Measurements from ENCODE around the gene CRIP1. TPM values are rescaled to one million over a fixed set of nuclear protein-coding genes. Genes with fewer than 3 reads are reported as not detected.
A peak's percentile ranks its signal among the peaks of the same experiment; 100 is the strongest.

The CRIP1 gene
- total RNA-seq, 2 experiments from 2014 or later: 702 to 753 TPM

DNA sequence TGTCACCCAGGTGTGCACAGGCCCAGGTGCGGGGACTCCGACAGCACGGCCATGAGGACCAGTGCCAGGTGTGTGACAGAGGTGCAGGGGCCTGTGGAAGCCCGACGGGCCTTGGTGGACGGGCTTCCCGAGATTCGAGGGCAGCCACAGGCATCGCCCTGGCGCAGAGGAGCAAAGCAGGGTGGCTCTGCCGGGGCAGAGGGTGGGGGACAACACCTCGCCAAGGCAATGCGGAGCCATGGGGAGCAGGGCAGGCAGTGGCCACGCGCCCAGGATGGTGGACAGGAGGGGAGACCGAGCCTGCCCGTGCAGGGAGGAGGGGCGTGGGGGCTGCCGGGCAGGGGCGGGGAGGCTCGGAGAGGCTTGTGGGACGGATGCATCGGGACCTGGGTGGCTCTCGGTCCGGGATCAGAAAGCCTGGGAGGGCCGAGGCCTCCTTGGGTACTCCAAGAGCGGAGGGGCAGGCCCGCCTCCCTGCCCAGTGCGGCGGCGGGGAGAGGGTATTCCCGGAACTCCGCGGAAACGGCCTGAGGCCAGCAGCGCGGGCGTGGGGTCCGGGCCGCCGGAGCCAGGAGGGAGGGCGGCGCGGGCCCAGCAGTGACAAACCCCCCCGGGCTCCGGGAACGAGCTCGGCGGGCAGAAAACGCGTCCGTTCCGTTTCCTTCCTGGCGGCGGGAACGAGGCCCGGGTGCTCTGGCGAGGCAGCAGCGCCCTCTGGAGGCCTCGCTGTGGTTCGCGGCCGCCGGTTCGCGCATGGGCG, 41.3 kb downstream of the CRIP1 start:
- Mint-ChIP-seq H3K4me1 (peaks cover 25% of the 10 kb centered on the region), H3K27me3 (peaks cover 32% of the 10 kb centered on the region), H3K4me3 (peak overlapping the region; percentile 69), H3K27ac (peak overlapping the region; percentile 60), H3K36me3 (ENCODE audit: low read depth) (no peaks in the 10 kb centered on the region), H3K9me3 (no peaks in the 10 kb centered on the region)
- POLR2A ChIA-PET: interaction anchor here (0.6 kb wide), 1 partner anchor 157 kb away, joined by 3 read pairs; no protein-coding TSS in a partner anchor
- CTCF ChIA-PET: interaction anchor here (0.6 to 2.1 kb wide), 13 partner anchors 9 to 450 kb away, joined by 3 to 9 read pairs (median 3); no protein-coding TSS in a partner anchor
- peak; percentile 81 for DNase-seq

DNA sequence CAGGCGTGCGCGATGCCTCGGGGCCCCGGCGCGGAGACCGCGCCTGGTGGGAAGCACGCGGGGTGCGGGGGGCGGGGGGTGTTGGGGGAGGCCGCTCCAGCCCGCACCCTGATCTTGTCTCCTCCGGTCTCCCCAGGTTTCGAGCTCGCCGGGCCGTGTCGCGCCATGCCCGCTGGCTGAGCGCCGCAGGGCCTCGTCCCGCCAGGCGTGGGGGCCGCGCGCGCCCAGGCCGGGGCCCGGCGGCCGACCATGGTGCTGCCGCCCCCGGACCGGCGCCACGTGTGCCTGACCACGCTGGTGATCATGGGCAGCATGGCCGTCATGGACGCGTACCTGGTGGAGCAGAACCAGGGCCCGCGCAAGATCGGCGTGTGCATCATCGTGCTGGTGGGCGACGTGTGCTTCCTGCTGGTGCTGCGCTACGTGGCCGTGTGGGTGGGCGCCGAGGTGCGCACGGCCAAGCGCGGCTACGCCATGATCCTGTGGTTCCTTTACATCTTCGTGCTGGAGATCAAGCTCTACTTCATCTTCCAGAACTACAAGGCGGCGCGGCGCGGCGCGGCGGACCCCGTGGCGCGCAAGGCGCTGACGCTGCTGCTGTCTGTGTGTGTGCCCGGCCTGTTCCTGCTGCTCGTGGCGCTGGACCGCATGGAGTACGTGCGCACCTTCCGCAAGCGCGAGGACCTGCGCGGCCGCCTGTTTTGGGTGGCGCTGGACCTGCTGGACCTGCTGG, 42.1 kb downstream of the CRIP1 start:
- peaks cover 25% of the 10 kb centered on the region for H3K4me1 Mint-ChIP-seq
- H3K4me3 Mint-ChIP-seq: peak overlapping the region; percentile 72

GRCh38 chr14:105529319-105529568, 42.6 kb downstream of the CRIP1 start:
- peaks cover 23% of the 10 kb centered on the region for H3K27me3 Mint-ChIP-seq
- no peaks in the 10 kb centered on the region for H3K36me3 Mint-ChIP-seq (ENCODE audit: low read depth)
- H3K27ac Mint-ChIP-seq: peak overlapping the region; percentile 86
- DNase-seq: no peak
- POLR2A ChIA-PET: no interaction called here
- CTCF ChIA-PET: interaction anchor here (1.0 to 2.1 kb wide), 2 partner anchors 8 to 37 kb away, joined by 3 to 8 read pairs; no protein-coding TSS in a partner anchor
- peak overlapping the region; percentile 72 for H3K4me3 Mint-ChIP-seq
- peaks cover 25% of the 10 kb centered on the region for H3K4me1 Mint-ChIP-seq
- no peaks in the 10 kb centered on the region for H3K9me3 Mint-ChIP-seq

More for the DNA sequence above, 42.1 kb downstream of the CRIP1 start:
- peak overlapping the region; percentile 86 for H3K27ac Mint-ChIP-seq
- peaks cover 26% of the 10 kb centered on the region for H3K27me3 Mint-ChIP-seq
- H3K9me3 Mint-ChIP-seq: no peaks in the 10 kb centered on the region
- POLR2A ChIA-PET: interaction anchor here (0.6 kb wide), 1 partner anchor 158 kb away, joined by 3 read pairs; no protein-coding TSS in a partner anchor
- H3K36me3 Mint-ChIP-seq (ENCODE audit: low read depth): no peaks in the 10 kb centered on the region
- CTCF ChIA-PET: interaction anchor here (0.6 to 2.1 kb wide), 10 partner anchors 9 to 335 kb away, joined by 3 to 9 read pairs (median 4); no protein-coding TSS in a partner anchor
- no peak for DNase-seq

DNA sequence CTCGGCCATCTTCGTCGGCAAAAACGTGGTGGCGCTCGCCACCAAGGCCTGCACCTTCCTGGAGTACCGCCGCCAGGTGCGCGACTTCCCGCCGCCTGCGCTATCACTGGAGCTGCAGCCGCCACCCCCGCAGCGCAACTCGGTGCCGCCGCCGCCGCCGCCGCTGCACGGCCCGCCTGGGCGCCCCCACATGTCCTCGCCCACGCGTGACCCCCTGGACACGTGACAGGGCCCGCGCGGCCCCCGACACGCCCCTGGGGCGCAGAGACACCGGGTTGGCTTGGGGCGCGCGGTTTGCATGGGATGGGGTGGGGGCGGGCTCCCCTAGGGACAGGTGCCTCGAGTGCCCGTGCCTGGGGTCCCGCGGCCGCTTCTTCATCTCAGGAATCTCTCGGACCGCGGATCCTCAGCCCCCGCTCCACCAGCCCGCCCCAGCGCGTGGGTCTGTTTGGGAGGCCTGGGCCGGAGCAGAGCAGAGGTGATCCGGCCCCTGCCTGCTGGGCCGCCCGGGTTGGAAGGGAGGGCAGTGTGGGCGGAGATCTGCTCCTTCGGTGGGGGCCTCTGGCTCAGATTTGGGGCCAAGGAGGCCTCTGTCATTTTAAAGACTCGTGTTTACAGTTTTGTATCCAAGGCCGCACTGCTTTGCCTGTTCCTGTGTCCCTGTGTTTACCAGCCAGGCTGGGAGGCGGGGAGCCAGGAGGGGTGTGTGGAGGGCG, 43.0 kb downstream of the CRIP1 start:
- Mint-ChIP-seq H3K9me3 (no peaks in the 10 kb centered on the region), H3K27ac (peak overlapping the region; percentile 86)
- POLR2A ChIA-PET: no interaction called here

GRCh38 chr14:105530285-105531087, 43.8 kb downstream of the CRIP1 start:
- Mint-ChIP-seq H3K4me3 (peak overlapping the region; percentile 68), H3K27ac (peak overlapping the region; percentile 69), H3K4me1 (peaks cover 25% of the 10 kb centered on the region), H3K36me3 (ENCODE audit: low read depth) (no peaks in the 10 kb centered on the region), H3K9me3 (no peaks in the 10 kb centered on the region), H3K27me3 (peaks cover 12% of the 10 kb centered on the region)
- CTCF ChIA-PET: interaction anchor here (1.3 kb wide), 1 partner anchor 50 kb away, joined by 4 read pairs; no protein-coding TSS in a partner anchor
- POLR2A ChIA-PET: no interaction called here
- DNase-seq: no peak

More for the DNA sequence above, 43.0 kb downstream of the CRIP1 start:
- Mint-ChIP-seq H3K27me3 (peaks cover 18% of the 10 kb centered on the region), H3K4me3 (peak overlapping the region; percentile 72), H3K36me3 (ENCODE audit: low read depth) (no peaks in the 10 kb centered on the region), H3K4me1 (peaks cover 25% of the 10 kb centered on the region)
- DNase-seq: peak; percentile 36
- CTCF ChIA-PET: interaction anchor here (1.0 to 2.1 kb wide), 3 partner anchors 8 to 49 kb away, joined by 3 to 8 read pairs (median 4); no protein-coding TSS in a partner anchor

DNA sequence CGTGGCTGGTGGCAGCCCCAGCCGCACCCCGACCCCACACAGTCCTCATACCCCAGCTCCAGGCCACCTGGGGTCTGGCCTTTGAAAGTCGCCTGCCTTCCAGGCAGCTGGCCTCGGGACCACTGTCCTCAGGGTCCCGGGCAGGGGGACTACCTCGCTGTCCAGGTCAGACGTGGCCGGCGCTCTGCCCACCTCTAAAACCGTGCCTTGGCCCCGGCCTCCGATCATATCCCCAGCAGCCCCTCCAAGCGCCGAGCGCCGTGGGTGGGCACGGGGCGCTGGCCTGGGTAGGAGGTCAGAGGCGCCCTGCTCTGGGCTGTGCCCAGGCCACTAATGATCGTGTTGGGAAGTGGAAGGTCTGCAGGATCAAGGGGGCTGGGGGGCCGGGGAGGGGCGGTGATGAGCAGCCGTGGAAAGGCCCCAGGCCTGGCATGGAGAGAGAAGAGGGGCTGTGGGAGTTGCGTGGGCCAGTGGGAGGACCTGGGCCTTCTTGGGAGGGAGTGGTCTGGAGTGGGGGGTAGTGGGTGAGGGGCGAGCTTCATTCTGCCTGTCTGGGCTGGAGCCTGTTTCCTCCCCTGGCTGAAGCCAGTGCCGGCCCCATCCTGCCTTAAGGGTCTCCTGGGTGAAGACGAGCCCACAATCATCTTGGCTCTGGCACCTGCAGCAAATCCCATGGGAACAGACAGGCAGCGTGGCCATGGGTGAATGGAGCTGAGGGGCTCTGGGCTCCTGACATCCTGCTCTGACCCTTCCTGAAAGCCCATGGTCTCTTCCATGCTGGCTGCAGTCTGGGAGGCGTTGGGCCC, 44.6 kb downstream of the CRIP1 start:
- POLR2A ChIA-PET: no interaction called here
- H3K4me1 Mint-ChIP-seq: peaks cover 23% of the 10 kb centered on the region
- no peak overlapping the region for H3K4me3 Mint-ChIP-seq
- H3K9me3 Mint-ChIP-seq: no peaks in the 10 kb centered on the region
- no peak overlapping the region for H3K27ac Mint-ChIP-seq
- peaks cover 7% of the 10 kb centered on the region for H3K27me3 Mint-ChIP-seq
- no peaks in the 10 kb centered on the region for H3K36me3 Mint-ChIP-seq (ENCODE audit: low read depth)
- DNase-seq: no peak
- CTCF ChIA-PET: interaction anchor here (0.6 to 1.3 kb wide), 3 partner anchors 51 to 441 kb away, joined by 3 to 4 read pairs (median 3); no protein-coding TSS in a partner anchor

DNA sequence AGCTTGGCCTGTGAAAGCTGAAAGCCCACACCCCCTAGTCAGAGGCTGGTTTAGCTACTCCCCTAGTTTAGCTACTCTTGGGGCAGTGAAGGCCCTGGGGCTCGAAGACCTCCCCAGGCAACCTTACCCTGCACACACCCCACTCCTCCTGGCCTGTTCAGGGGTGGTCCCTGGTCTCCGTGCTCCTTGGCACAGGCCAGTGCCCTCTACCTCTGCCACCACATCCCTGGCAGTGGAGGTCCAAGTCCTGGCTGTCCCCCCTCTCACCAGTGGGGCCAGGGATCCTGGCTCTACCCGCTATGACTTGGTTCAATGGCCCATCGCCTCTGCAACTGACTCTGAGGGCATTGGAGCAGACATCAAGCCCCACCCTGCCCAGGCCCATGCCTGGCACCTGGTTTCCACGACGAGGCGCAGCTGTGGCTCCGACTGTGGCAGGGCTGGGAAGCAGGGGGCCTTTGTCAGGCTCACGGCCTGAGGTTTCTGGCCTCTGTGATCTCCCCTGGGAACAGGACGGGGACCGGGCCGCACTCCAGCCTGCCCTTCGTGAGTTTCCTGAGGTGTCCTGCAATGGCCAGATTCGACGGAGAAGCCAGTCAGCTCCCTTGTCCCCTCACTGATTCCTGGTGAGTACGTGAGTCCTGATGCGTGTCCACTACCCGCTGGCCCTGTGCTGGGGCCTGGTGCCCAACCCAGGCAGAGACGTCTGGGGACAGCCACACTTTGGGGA, 45.4 kb downstream of the CRIP1 start:
- H3K4me3 Mint-ChIP-seq: no peak overlapping the region
- CTCF ChIA-PET: interaction anchor here (0.6 to 1.4 kb wide), 4 partner anchors 21 to 442 kb away, joined by 3 to 5 read pairs (median 3); no protein-coding TSS in a partner anchor
- POLR2A ChIA-PET: no interaction called here
- H3K27ac Mint-ChIP-seq: peak overlapping the region; percentile 52
- no peak for DNase-seq
- H3K27me3 Mint-ChIP-seq: peaks cover 9% of the 10 kb centered on the region
- peaks cover 22% of the 10 kb centered on the region for H3K4me1 Mint-ChIP-seq
- H3K36me3 Mint-ChIP-seq (ENCODE audit: low read depth): no peaks in the 10 kb centered on the region
- H3K9me3 Mint-ChIP-seq: no peaks in the 10 kb centered on the region

GRCh38 chr14:105532735-105533141, 46.1 kb downstream of the CRIP1 start:
- Mint-ChIP-seq H3K4me1 (peaks cover 16% of the 10 kb centered on the region), H3K27me3 (peaks cover 5% of the 10 kb centered on the region), H3K27ac (peak overlapping the region; percentile 52), H3K9me3 (no peaks in the 10 kb centered on the region), H3K36me3 (ENCODE audit: low read depth) (no peaks in the 10 kb centered on the region), H3K4me3 (no peak overlapping the region)
- no peak for DNase-seq
- ChIA-PET POLR2A (no interaction called here), CTCF (interaction anchor here (1.3 to 1.5 kb wide), 5 partner anchors 22 to 443 kb away, joined by 3 to 5 read pairs (median 3); no protein-coding TSS in a partner anchor)

DNA sequence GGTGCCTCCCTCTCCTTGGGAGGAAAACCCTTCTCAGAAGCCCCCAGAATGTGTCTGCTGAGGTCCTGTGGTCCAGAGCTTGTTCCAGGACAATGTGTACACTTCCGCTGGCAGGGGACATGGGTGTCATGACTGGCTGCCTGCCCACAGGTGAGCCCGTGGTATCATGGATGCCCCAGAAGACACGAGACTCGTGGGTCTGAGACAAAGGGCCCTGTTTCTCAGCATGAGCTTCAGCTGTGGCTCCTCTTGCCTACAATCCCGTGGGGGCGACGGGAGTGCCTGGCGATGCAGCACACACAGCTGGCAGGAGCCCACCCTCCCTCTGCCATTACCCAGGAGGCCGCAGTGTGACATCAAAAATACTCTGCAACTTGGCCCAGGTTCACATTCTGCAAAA, 46.7 kb downstream of the CRIP1 start:
- Mint-ChIP-seq H3K27ac (no peak overlapping the region), H3K4me3 (no peak overlapping the region), H3K4me1 (peaks cover 15% of the 10 kb centered on the region), H3K9me3 (no peaks in the 10 kb centered on the region), H3K36me3 (ENCODE audit: low read depth) (no peaks in the 10 kb centered on the region), H3K27me3 (peaks cover 4% of the 10 kb centered on the region)
- ChIA-PET CTCF (interaction anchor here (0.6 to 1.5 kb wide), 5 partner anchors 22 to 163 kb away, joined by 3 to 5 read pairs (median 3); no protein-coding TSS in a partner anchor), POLR2A (no interaction called here)
- DNase-seq: no peak

DNA sequence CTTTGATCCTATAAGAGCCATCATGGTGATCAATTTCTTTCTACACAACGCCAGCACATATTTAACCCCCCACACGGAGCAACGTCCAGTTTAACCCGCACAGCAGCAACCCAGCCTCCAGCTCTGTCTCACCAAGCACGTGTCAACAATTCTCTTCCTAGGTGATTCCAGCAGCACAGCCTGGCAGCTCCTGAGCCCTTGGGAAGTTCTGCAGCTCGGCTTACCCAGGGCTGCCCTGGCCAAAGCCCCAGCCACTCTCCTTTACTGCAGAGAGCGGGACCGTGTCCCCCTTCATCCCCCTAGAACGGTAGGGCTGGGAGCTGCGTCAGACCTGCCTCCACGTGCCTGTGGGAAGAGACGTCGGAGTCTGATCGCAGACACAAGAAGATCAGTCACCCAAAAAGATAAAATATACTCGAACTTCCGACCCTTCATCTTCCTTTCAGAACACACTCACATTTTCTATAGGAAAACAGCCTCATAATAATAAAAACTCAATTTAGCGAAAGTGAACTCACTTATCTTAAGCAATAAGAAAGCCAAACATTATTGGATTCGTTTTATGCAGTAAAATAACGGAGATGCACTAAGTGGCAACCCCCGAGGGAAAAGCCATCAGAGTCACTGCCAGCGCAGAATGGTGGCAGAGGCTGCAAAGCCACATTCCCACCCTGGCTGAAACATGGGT, 47.3 kb downstream of the CRIP1 start:
- H3K36me3 Mint-ChIP-seq (ENCODE audit: low read depth): no peaks in the 10 kb centered on the region
- H3K4me3 Mint-ChIP-seq: no peak overlapping the region
- H3K4me1 Mint-ChIP-seq: peaks cover 12% of the 10 kb centered on the region
- DNase-seq: no peak
- ChIA-PET POLR2A (no interaction called here), CTCF (interaction anchor here (1.4 to 1.5 kb wide), 2 partner anchors 44 to 53 kb away, joined by 3 to 4 read pairs; no protein-coding TSS in a partner anchor)
- H3K27me3 Mint-ChIP-seq: peaks cover 5% of the 10 kb centered on the region
- no peak overlapping the region for H3K27ac Mint-ChIP-seq
- no peaks in the 10 kb centered on the region for H3K9me3 Mint-ChIP-seq

Measured in activated CD4-positive, alpha-beta T cell treated with anti-CD3 and anti-CD28 coated beads, Interleukin-2, amount 10 ng/mL, durations not matched to agents 7 days and 5 days (primary cell).